NCI-H2081 (cell line): ENCODE results near the gene TECR.

Source experiments
- DNase-seq, 2 experiments: peaks; one replicate each; lab custom pipeline; 2025; lab: John Stamatoyannopoulos, UW

TECR gene

DNA sequence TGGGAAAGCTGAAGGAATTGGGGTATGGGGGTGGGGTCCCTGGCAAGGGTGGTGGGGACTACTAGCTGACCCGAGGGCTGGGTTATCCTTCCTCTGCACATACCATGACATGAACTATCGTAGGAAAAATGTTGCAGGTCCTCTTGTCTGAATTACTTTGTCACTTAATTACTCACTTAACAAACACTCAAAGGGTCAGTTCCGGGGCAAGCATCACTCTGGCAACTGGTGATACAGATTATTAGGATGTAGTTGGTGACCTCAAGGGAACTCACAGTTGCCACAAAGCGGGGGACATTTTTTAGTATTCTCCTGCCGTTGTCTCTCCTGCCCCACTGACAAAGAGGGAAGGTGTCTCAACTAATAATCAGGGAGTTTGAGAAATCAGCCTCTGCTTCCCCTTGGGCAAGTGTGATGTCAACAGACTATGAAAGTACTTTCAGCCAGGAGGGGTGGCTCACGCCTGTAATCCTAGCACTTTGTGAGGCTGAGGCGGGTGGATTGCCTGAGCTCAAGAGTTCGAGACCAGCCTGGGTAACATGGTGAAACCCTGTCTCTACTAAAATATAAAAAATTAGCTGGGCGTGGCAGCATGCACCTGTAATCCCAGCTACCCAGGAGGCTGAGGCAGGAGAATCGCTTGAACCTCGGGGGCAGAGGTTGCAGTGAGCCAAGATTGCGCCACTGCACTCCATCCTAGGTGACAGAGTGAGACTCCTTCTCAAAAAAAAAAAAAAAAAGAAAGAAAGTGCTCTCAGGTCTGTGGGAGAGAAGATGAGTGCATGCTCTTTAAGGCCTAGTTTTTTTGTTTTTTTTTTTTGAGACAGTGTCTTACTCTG, 21.5 kb upstream of the TECR start:
- no peak for DNase-seq

DNA sequence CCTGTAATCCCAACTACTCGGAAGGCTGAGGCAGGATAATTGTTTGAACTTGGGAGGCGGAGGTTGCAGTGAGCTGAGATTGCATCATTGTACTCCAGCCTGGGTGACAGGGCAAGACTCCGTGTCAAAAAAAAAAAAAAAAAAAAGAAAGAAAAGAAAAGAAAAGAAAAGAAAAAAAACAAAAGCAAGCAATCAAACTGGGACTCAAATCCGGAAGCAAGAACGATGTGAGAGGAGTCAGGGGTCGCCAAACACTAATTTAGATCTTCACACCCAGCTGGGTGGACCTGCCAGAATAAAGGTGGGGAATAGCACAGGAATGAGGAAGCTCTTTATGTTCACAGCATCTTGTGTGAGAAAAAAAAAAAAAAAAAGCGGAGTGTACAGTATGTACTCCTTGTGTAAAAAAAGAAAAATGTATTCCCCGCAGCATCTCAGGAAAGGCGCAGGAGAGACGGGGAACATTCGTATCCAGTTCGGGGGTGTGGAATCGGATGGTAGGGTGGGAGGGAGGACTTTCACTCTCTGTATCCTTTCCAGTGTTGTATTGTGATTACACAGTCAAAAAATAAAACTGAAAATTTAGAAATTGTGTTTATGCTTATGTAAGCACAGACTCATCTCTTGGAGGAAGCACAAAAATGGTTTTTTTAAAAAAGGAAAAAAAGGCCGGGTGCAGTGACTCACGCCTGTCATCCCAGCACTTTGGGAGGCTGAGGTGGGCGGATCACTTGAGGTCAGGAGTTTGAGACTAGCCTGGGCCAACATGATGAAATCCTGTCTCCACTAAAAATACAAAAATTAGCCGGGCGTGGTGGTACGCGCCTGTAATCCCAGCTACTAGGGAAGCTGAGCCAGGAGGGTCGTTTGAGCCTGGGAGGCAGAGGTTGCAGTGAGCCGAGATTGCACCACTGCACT, 18.8 kb upstream of the TECR start:
- DNase-seq: no peak

GRCh38 chr19:14511229-14511593, 18.2 kb upstream of the TECR start:
- no peak for DNase-seq

DNA sequence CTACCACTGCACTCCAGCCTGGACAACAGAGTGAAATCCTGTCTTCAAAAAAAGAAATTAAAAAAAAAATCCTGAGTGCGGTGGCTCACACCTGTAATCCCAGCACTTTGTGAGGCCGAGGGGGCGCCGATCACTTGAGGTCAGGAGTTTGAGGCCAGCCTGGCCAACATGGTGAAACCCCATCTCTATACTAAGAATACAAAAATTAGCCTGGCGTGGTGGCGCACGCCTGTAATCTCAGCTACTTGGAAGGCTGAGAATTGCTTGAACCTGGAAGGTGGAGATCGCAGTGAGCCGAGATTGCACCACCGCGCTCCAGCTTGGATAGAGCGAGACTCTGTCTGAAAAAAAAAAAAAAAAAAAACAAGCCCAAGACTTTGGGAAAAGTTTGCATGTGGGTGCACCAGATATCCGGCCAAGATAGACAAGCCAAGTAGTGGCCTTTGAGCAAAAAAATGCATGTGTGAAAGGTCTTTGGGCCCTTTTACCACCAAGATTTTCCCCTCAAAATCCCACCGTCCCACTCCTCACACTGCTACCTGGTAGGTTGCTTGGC, 16.9 kb upstream of the TECR start:
- DNase-seq: no peak

GRCh38 chr19:14514215-14514863, 15.1 kb upstream of the TECR start:
- no peak for DNase-seq

GRCh38 chr19:14515501-14516047, 13.8 kb upstream of the TECR start:
- DNase-seq: no peak

DNA sequence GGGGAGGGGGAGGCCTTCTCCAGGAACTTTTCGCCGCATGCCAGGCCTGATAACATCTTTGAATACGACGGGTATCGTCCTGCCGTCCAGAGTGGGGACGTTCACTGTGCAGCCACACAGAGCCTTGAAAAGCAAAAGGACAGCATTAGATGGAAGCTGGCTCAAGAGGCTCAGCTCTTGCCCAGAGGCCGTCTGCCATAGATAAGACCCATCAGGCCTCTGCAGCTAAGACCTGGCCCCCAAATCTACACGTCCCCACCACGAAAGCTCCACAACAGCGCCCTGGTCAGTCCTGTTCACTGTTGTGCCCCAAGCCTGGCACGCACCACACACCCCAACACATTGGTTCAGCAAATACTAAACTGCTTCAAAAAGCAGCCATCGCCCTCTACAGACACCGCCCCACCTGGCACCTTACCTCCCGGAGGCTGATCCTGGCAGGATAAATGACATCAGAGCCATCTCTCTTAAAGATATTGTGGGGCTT, 13.3 kb upstream of the TECR start:
- peak; percentile 7 to 9 for DNase-seq

DNA sequence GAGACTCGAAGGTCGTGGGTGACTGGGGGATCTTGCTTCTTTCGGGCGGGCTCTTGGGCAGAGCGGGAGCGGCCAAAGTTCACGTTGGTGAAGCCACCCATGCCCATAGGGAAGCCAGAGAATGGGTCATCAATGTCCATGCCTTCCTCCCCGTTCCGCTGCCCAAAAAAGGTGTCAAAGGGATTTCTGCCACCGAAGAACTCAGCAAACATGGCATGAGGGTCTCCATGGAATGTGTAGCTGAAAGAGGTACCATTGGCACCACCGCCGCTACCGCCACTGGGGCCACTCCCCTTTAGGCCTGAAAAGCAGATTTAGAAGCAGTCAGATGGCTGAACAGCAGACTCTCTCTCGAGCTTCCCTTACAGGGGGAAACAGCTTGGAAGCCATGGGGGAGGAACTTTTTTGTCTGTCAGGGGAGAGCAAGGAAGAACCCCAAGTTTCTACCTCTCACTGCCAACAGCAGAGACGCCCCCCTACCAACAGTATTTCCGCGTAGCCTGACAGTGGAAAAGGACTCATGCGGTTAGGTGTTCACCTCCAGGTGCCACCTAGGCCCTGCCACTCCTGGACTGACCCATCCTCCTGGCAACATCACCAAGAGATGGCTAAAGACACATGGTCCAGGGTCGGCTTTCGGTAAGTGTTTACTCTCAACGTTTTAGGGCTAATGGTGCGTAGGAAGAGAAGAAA, 12.5 kb upstream of the TECR start:
- DNase-seq: no peak

DNA sequence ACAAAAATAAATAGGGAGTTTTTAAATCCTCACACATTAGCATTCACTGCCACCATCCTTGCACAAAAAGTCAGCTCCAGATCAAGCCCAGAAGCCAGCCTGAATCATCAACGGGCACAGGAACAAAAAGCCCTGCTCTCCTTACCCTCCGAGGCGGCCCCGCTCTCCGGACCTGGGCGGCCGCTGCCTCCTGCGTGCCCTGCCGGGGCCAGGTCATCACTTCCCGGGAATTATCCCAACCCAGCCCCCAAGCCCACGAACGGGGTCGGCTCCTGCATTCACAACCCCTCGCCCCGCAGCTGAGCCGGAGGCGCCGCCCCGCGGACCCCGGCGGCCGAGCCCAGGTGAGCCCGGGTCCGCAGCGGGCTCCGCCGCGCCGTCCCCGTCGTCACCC, 12.0 kb upstream of the TECR start:
- no peak for DNase-seq

DNA sequence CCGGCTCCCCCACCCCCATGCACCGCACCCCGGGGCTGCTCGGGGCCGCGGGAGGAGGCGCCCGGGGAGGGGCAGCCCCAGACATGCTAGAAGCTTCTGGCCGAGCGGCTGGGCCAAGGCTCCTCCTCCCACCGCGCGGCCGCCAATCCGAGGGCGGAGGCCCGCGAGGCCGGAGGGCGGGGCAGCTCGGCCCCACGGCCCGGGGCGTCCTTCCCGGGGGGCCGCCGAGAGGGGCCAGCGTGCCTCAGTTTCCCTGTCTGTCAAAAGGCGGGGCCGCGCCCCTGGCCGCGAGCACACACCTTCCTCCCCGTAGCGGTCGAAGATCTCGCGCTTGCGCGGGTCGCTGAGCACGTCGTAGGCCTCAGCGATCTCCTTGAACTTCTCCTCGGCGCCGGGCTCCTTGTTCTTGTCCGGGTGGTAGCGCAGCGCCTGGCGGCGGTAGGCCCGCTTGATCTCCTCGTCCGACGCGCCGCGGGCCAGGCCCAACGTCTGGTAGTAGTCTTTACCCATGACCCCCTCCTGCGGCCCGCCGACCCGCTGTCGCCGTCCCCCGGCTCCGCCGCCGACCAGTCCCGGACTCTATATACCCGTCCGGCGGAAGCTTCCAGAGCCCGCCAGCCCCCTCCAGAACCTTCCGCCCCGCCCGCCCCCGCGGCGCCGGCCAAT, 11.4 kb upstream of the TECR start, which contains the start of gene DNAJB1:
Gene DNAJB1 (minus strand): TSS at position 558 of the 666 bp plus-strand sequence. CDS start 48 bp downstream, at position 510.
- peak; percentile 33 to 56 for DNase-seq

DNA sequence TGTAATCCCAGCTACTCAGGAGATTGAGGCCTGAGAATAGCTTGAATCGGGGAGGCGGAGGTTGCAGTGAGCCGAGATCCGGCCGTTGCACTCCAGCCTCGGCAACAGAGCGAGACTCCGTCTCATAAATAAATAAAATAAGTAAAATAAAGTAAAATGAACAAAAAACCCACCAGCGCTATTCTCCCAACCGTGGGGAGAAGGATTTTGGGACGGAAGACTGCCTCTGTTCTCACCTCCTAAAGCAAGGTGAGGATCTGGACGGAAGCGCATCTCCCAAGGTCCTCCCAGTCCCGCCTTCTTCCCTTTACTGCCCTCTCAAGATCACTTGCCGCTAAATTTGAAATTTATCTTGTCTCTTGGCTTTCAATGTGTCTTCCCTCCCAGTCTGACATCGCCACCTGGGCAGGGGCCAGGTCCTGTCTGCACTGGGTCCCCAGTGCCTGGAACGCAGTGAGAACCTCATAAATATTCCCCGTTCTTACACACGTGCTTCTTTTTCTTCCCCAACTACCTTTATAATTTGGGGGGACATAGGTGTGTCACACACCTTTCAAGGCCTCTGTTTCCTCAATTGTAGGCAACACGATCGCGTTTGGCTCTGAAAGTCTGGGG, 10.0 kb upstream of the TECR start:
- DNase-seq: no peak

GRCh38 chr19:14519860-14520407, 9.5 kb upstream of the TECR start:
- DNase-seq: no peak

DNA sequence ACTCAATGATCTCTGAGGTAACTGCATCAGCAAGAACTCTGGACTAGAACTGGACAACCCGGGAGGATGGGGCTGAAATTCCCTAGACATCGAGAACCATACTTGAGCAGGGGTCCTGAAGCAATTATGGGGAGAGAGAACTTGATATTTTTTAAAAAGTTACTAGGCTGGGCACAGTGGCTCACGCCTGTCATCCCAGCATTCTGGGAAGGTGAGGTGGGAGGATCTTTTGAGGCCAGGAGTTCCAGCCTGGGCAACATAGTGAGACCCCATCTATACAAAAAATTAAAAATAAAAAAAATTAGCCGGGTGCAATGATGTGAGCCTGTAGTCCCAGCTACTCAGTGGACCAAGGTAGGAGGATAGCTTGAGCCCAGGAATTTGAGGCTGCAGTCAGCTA, 8.9 kb upstream of the TECR start:
- no peak for DNase-seq

DNA sequence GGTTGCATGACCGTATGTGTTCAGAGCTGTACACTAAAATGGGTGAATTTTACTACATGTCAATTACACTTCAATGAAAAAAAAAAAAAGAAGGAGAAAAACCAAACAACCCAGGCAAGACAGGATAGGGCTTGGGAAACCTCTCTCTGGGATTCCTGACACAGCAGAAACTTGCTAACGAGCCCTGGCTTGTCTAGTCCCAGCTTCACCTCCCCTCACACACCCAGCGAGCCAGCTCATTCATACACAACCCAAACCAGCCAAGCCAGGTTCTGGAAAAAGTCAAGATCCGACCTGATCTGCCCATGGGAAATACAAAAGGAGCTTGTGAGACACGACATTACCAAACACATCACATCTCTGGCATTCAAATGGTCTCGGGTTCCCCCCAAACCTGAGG, 3.7 kb upstream of the TECR start:
- DNase-seq: no peak

GRCh38 chr19:14526423-14526822, 3.0 kb upstream of the TECR start:
- no peak for DNase-seq

DNA sequence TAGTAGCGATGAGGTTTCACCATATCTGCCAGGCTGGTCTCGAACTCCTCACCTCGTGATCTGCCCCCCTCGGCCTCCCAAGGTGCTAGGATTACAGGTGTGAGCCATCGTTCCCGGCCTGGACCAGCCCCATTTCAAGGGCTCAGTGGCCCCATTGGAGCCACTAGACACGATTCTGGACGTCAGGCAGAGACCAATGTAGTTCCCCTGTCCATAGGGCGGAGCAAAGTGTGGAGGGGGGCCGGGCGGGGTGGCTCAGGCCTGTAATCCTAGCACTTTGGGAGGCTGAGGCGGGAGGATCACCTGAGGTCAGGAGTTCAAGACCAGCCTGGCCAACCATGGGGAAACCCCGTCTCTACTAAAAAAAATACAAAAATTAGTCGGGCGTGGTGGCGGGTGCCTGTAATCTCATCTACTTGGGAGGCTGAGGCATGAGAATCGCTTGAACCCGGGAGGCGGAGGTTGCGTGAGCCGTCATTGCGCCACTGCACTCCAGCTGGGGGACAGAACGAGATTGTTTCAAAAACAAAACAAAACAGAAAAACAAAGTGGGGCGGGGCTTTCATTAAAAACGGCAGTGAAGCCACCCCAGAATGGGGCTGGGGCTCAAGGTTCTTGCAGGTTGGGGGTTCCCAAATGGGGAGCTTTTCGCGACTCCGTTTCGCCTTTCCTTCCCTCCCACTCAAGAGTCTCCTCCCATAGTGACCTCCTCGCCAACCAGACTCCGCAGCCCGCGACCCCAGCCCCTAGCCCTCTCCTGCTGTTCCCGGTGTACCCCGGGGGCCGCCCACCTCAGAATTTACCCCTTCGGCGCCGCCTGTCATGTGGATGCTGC, 758 bp upstream of the TECR start:
- no peak for DNase-seq

DNA sequence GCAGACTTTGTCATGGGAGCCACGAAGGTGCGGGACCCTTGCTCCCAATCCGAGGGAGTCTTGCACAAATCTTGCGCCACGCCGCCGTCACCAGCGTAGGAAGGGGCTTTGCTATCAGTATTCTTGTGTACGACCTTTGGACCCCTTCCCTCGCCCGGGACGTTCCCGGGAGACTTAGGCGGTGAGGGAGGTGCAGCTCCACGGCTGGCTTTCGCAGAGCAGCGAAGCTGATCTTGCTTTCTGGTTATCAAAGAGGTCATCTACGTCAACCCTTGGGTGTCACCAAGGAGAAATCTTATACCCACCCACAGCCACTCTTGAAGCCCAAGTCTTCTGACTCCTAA, 583 bp downstream of the TECR start:
- no peak for DNase-seq

GRCh38 chr19:14530506-14530905, 1.1 kb downstream of the TECR start:
- no peak for DNase-seq

DNA sequence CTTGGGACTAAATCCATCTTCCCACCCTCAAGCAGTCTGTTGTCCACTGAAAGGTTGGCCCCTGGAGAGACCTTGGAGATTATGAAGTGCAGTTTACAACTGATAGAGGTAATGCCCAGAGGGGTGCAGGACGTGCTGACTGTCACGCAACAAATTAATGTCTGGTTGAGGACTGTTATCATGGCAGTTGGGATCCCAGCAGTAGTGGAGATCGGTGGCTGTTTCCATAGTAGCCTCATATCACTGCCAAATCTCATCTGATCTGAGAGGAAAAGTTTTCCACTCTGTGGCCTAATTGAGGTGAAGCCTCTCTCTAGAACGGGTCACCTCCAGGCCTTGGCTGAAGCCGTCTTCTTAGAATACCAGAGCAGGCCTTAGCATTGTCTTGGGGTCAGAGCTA, 4.1 kb downstream of the TECR start:
- no peak for DNase-seq
